HG02943 (cell line): Measurements from ENCODE around the gene GOLGB1.

ENCODE experiments used
- ATAC-seq: cut with Tn5 transposase; IDR thresholded peaks from one replicate; pipeline ENCODE4 v1.9.1; 2021; ENCODE audit warnings: mild to moderate bottlenecking, low read depth, moderate library complexity; ENCODE audit not compliant: unreplicated experiment

The GOLGB1 gene

DNA sequence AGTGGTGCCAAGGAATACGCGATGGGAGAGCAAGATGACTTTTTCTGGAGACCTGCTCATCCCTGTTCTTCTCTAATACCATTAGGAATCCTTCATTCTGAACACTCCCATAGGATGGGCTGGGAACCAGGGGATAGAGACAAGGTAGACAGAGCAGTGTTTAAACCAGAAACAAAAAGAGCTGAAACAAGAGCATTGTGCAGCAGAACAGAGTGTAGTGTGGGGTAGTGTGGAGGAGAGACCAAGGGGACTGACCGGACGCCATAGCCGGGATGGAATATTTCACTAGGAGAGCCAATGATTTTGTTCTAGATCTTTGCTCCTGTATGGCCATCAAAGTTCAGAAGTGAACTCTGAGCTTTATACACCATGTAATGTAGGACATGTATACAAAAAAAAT is 104.5 kb downstream of the GOLGB1 start:
- no peak for ATAC-seq

DNA sequence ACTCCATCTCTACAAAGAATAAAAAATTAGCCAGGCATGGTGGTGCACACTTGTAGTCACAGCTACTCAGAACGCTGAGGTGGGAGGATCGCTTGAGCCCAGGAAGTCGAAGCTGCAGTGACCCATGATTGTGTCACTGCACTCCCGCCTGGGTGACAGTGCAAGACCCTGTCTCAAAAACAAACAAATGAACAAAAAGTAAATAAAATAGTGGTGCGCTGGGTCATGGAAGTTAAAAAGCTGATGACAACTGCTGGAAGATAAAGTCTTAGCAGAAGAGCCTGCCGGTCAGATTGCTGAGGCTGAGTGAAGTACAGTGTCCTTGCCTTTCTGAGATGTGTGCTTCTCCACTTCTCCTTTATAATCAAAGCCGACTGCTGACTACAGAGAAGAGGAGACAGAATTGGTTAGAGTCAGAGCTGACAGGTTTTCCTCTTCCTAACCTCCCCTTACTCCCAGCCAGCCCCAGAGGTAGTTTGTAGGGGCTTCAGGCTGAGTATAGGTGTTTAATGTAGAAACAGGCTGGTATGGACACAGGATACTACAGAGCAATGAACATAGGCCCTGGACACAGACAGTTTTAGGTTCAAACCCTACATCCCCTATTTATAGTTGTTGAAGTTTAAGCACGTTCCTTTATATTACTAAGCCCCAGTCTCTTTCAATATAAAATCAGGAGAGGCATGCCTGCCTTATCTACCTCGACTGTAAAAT is 106.8 kb downstream of the GOLGB1 start:
- ATAC-seq: no peak

DNA sequence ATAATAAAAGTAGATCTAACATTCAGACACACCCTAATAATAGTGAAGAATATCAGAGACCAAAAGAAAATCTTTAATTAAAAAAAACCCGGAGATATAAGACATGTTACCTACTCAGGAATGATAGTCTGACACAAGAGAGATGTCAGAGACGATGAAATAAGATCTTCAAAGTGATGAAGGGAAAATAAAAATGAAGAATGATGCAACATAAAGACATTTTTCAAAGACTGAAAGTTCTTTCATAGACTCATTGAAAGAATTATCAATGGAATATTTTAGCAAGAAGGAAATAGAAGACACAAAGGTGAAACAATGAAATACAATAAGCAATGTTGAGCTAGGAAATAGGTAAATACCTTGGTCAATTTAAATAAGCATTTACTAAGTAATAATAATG is 108.4 kb downstream of the GOLGB1 start:
- no peak for ATAC-seq

DNA sequence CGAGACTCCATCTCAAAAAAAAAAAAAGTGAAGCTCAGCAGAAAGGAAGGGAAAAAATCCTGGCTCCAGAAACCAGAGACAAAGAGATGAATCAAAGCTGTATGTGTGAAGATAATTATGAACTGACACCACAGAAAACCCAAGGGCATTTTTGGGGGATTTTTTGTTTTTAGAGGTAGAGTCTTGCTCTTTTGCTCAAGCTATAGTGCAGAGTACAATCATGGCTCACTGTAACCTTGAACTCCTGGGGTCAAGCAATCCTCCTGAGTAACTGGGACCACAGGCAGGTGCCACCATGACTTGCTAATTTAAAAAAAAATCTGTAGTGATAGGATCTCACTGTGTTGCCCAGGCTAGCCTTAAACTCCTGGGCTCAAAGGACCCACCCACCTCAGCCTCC is 111.6 kb downstream of the GOLGB1 start:
- ATAC-seq: no peak

DNA sequence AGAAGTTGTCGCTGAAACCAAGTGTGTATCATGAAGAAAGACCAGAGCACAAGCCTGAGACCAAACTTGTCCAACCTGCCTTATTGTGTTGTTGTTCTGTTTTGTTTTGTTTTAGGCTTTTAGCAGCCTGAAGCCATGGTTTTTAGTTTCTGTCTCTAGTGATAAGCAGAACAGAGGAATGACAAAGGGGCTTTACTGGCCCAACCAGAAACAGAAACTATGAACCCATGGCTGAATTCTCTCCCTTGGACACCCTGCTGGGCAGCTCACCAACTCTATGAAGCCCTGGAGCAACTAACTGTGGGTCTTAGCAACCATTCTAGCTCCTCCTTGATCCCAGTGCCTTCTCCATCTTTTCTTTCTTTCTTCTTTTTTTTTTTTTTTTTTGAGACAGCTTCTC is 119.2 kb downstream of the GOLGB1 start:
- no peak for ATAC-seq

DNA sequence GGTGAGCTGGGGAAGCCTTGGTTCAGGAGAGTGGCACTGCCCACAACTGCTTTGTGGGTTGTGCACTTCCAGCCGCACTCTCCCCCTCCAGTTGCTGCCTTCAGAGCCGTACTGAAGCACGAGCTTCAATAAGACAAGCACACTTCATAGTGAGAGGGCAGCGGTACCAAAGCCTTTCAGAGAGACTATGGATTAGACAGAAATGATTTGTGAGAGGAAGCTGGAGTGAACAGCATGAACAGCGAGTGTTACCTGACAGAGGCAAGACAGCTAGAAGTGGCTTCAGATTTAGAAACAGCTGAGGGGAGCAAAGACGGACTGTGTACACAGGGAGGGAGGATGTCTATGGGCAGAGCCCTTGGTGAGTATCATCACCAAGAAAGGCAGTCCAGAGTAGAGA is 119.9 kb downstream of the GOLGB1 start:
- ATAC-seq: no peak

DNA sequence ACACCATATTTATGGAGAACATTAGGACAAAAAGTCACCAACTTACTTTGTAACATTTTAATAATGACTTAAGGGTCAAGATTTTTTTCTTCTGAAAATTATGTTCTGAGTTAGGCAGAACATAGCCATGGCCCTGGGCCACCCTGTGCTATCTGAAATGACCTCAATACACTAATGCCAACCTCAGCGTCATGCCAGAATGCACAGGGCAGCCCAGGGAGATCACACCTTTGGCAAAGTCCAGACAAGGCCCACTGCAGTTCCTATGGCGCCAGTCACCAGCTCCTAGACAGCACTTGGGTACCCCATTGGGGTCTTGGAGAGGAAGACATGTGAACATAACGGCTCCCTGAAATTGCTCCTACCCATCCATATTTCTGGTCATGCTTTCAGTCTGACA is 121.9 kb downstream of the GOLGB1 start:
- ATAC-seq: no peak

DNA sequence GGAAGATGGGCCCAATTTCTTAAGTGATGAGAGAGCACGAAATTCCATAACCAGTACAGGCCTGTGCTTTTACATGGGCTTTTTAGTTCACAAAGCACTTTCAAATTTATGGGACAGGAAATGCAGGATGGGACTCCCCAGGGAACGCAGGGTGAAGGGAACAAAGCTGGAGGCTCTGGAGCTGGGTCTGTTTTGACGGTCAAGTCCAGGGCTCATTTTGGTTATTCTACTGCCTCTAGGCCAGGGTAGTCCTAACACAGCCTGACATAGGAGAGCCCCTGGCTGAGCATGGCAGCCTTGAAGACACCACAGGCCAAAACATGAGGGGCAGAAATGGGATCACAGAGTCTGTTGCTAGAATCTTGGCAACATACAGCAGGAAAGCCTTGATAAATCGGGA is 122.3 kb downstream of the GOLGB1 start:
- no peak for ATAC-seq

DNA sequence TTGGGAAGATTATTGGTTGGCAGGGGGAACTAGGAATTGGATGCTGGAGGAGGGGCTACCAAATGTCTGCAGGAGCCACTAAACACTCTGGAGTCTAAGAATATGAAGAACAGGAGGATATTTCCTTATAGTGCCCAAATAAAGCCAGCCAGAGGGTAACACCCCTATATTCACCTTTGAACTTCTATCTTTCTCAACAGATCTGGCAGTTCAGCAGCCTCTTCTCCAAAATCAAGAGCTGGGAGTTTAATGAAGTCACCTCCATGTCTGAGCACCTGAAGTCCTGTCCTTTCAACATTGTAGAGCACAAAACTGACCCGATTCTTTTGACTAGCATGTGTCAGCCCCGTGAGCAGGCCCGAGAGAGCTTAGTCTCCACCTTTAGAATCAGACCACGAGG is 123.0 kb downstream of the GOLGB1 start:
- ATAC-seq: no peak

DNA sequence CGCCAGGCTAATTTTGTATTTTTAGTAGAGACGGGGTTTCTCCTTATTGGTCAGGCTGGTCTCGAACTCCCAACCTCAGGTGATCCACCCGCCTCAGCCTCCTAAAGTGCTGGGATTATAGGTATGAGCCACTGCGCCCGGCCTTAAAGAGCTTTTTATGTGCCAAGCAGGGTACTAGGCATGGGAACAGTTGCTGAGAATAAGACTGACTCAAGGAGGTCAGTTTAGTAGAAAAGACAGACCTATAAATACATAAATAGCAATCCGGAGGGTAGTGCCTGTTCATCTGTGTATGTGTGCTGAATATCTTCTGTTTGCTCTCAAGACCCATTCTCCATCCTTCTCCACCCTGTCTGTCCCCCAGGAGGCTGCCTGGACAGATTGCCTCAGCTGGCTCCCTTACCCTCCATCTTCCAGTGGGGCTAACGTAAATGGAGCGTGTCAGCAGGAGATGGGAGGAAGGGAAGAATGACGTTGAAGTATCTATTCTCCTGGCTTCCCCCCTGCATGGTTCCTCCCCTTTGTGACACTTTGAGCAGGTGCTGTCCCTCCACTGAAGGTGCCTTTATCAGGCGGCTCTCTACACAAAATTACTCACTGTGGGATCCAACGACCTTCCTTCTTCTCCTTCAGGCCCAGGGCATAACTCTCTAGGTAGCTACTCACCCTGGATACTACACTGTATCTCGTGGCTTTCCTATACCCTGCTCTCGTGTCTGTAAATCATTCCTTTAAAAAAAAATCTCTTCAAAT is 125.2 kb downstream of the GOLGB1 start:
- ATAC-seq: no peak

DNA sequence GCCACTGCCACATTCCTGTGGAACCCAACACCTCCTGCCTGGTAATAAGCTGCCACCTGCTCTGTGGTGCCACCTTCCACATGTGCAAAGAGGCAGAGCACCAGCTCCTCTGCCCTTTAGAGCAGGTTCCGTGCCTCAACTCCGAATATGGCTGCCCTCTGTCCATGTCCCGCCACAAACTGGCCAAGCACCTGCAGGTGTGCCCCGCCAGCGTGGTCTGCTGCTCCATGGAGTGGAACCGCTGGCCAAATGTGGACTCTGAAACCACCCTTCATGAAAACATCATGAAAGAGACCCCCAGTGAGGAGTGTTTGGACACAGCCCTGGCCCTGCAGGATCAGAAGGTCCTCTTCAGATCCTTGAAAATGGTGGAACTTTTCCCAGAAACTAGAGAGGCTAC is 128.1 kb downstream of the GOLGB1 start:
- ATAC-seq: no peak

DNA sequence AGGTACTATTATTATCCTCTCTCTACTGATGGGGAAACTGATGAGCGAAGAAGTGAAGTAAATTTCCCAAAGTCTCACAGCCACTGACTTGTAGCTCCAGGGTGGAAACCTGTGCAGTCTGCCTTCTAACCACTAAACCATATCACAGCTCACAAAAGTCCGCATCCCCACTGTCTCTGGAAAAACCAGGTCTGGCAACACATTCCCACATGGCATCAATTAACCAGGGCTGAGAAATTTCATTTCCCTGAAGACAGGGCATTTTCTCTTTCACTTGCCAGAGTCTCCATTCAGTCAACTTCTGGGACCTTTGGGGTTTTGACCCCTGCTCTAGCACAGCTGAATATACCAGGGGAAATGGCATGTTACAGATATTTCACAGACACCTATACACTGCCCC is 129.8 kb downstream of the GOLGB1 start:
- ATAC-seq: no peak
